Forelimb muscle (tissue), 1 donor: Measurements from ENCODE around the gene KCNQ1OT1. TPM values are rescaled to one million over a fixed set of nuclear protein-coding genes. Genes with fewer than 3 reads are reported as not detected.

Experiments used
- polyA plus RNA-seq: library from polyadenylated mRNA; unstranded; fragments of 120-200 nt; gene quantifications from one replicate; pipeline ENCODE4 v1.2.1, GENCODE V29; 2013; ENCODE audit not compliant: insufficient read length

Gene KCNQ1OT1
- polyA plus RNA-seq, 1 donor, result 1.3 TPM

Other genes starting within 250 kb of the KCNQ1OT1 start
- 213 TPM for gene CDKN1C, start 185.8 kb upstream of the KCNQ1OT1 start, polyA plus RNA-seq
- 0.24 TPM for gene PHLDA2, start 229.4 kb upstream of the KCNQ1OT1 start, polyA plus RNA-seq